OCI-LY3 (cell line): ENCODE measurements around the gene PLEKHA4.
"Not testable (repeated sequence)": the region's sequence is repeated elsewhere in the genome, so short reads cannot be mapped to it uniquely, and the experiment has no call there.

Experiments used
- H2AFZ ChIP-seq: fragments of 200-600, 300-600 bp; shearing (Covaris generic); 2 replicates; pipeline ENCODE4 v1.6.0; 2014; ENCODE audit warnings: antibody characterized with exemption, low read depth, low read length
- H3K27ac ChIP-seq: fragments of 200-600, 300-600 bp; sonication (generic); 2 replicates; pipeline ENCODE4 v1.5.1; 2014; ENCODE audit warnings: mild to moderate bottlenecking, low read length, moderate library complexity, mixed read lengths
- H3K27me3 ChIP-seq: fragments of 200-600, 300-600 bp; sonication (generic); 2 replicates; pipeline ENCODE4 v1.6.1; 2014; ENCODE audit warnings: low read depth, low read length, mixed read lengths
- H3K36me3 ChIP-seq: fragments of 200-600, 300-600 bp; sonication (generic); replicated peaks from 2 replicates; pipeline ENCODE3; 2014; ENCODE audit warnings: low read depth, low read length, mixed read lengths
- H3K4me1 ChIP-seq: fragments of 300-600, 200-600 bp; sonication (generic); 2 replicates; pipeline ENCODE4 v1.6.1; 2014; ENCODE audit warnings: low read length, mixed read lengths
- H3K4me2 ChIP-seq: fragments of 200-600, 300-600 bp; sonication (generic); 2 replicates; pipeline ENCODE4 v1.6.1; 2014; ENCODE audit warnings: low read length, mixed read lengths
- H3K4me3 ChIP-seq: fragments of 300-600, 200-600 bp; sonication (generic); 2 replicates; pipeline ENCODE4 v1.5.1; 2014; ENCODE audit warnings: antibody characterized with exemption, mild to moderate bottlenecking, low read length, moderate library complexity
- H3K79me2 ChIP-seq: fragments of 300-600, 200-600 bp; shearing (Covaris generic); 2 replicates; pipeline ENCODE4 v1.6.1; 2014; ENCODE audit warnings: mild to moderate bottlenecking, low read length, mixed read lengths
- H3K9ac ChIP-seq: fragments of 300-600, 200-600 bp; shearing (Covaris generic); 2 replicates; pipeline ENCODE4 v1.6.0; 2014; ENCODE audit warnings: mild to moderate bottlenecking, low read length, moderate library complexity
- H3K9me3 ChIP-seq: fragments of 200-600, 300-600 bp; shearing (Covaris generic); 2 replicates; pipeline ENCODE4 v1.6.1; 2014; ENCODE audit warnings: low read length, mixed read lengths; ENCODE audit not compliant: insufficient read depth
- H4K20me1 ChIP-seq: fragments of 200-600, 300-600 bp; sonication (generic); 2 replicates; pipeline ENCODE4 v1.6.1; 2016; ENCODE audit warnings: low read length, mixed read lengths; ENCODE audit not compliant: insufficient read depth
- EZH2phosphoT487 ChIP-seq: fragments of 200-600 bp; shearing (Covaris generic); IDR thresholded peaks from 2 replicates; pipeline ENCODE4 v1.6.1; 2018; ENCODE audit warnings: antibody characterized with exemption, mixed run types, low read depth
- TF ChIP-seq, protein P1 (sequence below): fragments of 200-600, 300-600 bp; sonication (generic); IDR thresholded peaks from 2 replicates; pipeline ENCODE4 v1.5.1; 2014; ENCODE audit warnings: antibody characterized with exemption, low read length, low read depth

The PLEKHA4 gene

GRCh38 chr19:48890551-48890950 lies 22.1 kb upstream of the PLEKHA4 start:
- H3K27ac ChIP-seq = no peak overlapping the region
- H4K20me1 ChIP-seq = no peaks in the 10 kb centered on the region
- H3K4me2 ChIP-seq = no peak overlapping the region
- peaks cover 34% of the 10 kb centered on the region for H3K4me1 ChIP-seq
- no peaks in the 10 kb centered on the region for H3K79me2 ChIP-seq
- no peaks in the 10 kb centered on the region for H3K9me3 ChIP-seq
- TF ChIP-seq, protein P1, sequence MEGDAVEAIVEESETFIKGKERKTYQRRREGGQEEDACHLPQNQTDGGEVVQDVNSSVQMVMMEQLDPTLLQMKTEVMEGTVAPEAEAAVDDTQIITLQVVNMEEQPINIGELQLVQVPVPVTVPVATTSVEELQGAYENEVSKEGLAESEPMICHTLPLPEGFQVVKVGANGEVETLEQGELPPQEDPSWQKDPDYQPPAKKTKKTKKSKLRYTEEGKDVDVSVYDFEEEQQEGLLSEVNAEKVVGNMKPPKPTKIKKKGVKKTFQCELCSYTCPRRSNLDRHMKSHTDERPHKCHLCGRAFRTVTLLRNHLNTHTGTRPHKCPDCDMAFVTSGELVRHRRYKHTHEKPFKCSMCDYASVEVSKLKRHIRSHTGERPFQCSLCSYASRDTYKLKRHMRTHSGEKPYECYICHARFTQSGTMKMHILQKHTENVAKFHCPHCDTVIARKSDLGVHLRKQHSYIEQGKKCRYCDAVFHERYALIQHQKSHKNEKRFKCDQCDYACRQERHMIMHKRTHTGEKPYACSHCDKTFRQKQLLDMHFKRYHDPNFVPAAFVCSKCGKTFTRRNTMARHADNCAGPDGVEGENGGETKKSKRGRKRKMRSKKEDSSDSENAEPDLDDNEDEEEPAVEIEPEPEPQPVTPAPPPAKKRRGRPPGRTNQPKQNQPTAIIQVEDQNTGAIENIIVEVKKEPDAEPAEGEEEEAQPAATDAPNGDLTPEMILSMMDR = no peak
- TF ChIP-seq EZH2phosphoT487 = no peak
- H3K27me3 ChIP-seq = no peaks in the 10 kb centered on the region
- no peak overlapping the region for H3K4me3 ChIP-seq
- no peak overlapping the region for H2AFZ ChIP-seq
- H3K36me3 ChIP-seq = no peaks in the 10 kb centered on the region
- H3K9ac ChIP-seq = no peak overlapping the region

GRCh38 chr19:48889496-48889895 lies 21.1 kb upstream of the PLEKHA4 start:
- not testable (repeated sequence) for H3K36me3 ChIP-seq, H4K20me1 ChIP-seq, H3K4me3 ChIP-seq, H3K9me3 ChIP-seq, H2AFZ ChIP-seq, H3K4me2 ChIP-seq, H3K27me3 ChIP-seq, H3K27ac ChIP-seq, H3K9ac ChIP-seq, H3K79me2 ChIP-seq
- peaks cover 41% of the 10 kb centered on the region for H3K4me1 ChIP-seq

- Histone ChIP-seq H3K4me1 (peaks cover 41% of the 10 kb centered on the region), H3K4me2 (no peak overlapping the region), H3K9me3 (no peaks in the 10 kb centered on the region), H3K79me2 (no peaks in the 10 kb centered on the region), H3K36me3 (peaks cover 6% of the 10 kb centered on the region), H3K9ac (no peak overlapping the region), H3K27me3 (no peaks in the 10 kb centered on the region), H4K20me1 (no peaks in the 10 kb centered on the region), H3K4me3 (no peak overlapping the region), H2AFZ (no peak overlapping the region), H3K27ac (no peak overlapping the region)
- TF ChIP-seq EZH2phosphoT487 = no peak
- TF ChIP-seq, protein P1 = no peak
Observed at GRCh38 chr19:48887861-48888612, 19.6 kb upstream of the PLEKHA4 start.

- Histone ChIP-seq H3K4me1 (peaks cover 39% of the 10 kb centered on the region), H3K79me2 (no peaks in the 10 kb centered on the region), H3K4me3 (no peak overlapping the region), H3K9ac (no peak overlapping the region), H3K4me2 (no peak overlapping the region), H3K36me3 (peaks cover 20% of the 10 kb centered on the region), H3K9me3 (peaks cover 11% of the 10 kb centered on the region), H3K27ac (no peak overlapping the region), H2AFZ (no peak overlapping the region), H4K20me1 (no peaks in the 10 kb centered on the region), H3K27me3 (no peaks in the 10 kb centered on the region)
- TF ChIP-seq, protein P1 = no peak
- no peak for TF ChIP-seq EZH2phosphoT487
Observed at GRCh38 chr19:48883726-48884125, 15.3 kb upstream of the PLEKHA4 start.
